Activated CD4-positive, CD25-positive, alpha-beta regulatory T cell treated with anti-CD3 and anti-CD28 coated beads, Interleukin-2, amount 50 U/mL, for 16 hours (primary cell): Measurements from ENCODE around the gene FANCC.

Experiments
- DNase-seq: peaks from one replicate; pipeline ENCODE4 v3.0.0-alpha.2; 2020; ENCODE audit warnings: low read depth, low spot score

Gene FANCC

GRCh38 chr9:95102572-95102971, 214.9 kb downstream of the FANCC start:
- DNase-seq: no peak

DNA sequence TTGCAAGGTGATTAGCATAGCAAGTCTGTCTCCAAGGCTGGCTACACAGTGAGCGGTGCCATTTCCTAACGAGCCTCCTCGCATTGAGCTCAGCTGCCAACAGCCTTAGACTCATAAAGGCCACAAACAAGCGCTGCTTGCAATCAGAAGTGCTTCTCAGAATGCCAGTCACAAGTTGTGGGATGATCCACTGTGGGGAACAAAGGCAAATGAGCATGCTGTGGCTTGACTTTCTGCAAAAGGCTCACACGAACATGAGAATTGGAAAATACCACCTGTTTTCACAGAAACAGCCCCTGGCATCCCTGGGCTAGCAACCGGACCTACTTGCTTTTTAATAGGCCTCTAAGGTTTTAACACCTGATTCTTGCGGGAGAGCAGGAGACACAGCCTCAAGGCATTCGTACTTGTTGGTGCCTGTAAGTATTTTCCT, 215.5 kb downstream of the FANCC start:
- DNase-seq: no peak

DNA sequence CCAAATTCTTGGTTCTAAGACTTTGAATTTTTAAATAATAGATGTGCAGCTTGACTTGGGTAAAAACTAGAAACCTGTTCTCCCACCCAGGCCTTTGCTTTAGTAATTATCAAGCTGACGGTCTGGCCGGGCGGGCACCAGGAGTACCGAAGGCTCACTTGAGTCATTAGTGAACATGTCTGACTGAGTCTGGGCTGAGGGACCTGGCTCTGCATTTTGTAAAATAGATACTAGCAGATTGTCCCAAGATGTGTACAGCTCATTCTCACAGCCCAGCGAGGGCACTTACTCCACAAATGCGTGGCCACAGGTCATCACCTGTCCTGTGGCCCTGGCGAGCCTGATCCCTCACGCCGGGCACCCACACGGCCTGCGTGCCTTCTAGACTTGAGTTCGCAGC, 216.2 kb downstream of the FANCC start:
- DNase-seq: no peak

DNA sequence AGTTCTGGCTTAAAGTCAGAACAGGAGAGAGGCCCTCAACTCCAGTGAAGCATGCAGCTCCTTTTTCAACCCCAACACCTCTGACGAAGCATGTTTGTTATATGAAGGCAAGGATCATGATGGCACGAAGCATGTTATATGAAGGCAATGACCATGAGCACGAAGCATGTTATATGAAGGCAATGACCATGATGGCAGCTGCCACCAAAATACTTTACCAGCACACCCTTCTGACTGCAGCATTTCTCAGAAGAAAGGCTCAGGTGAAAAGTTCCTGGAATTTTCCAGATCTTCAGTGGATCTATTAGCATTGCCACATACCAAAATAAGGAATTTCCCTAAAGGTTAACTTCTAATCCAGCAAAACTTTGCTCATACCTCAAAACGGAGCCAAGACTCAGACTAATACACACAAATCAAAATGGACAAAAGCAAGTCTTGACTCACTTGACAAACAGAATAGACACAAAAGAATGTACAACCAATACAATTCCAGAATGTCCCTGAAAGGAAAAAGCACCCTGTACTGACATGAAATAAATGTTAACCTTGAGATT, 217.4 kb downstream of the FANCC start:
- DNase-seq: no peak

- DNase-seq: no peak
Measured at GRCh38 chr9:95099321-95100070, 218.0 kb downstream of the FANCC start.

- DNase-seq: no peak
Measured at GRCh38 chr9:95098391-95098921, 219.1 kb downstream of the FANCC start.

DNA sequence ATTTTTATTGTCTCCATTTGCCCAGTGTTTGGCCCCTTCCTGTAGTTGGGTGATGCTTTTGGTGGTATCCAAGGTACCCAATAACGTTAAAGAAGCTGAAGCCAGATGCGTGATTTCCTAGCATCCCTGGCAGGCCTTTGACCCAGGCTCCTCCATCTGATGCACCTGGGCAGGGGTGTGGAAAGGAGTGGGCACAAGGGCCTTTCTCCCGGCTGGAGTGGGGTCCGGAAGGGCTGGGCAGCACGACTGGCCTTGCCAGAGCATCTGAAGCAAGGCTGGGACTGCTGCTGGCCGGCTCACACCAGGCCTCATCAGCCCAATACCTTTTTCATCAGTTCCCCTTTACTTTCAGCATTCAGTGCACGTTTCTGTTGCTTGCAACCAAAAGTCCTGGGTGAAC, 220.2 kb downstream of the FANCC start:
- DNase-seq: no peak

DNA sequence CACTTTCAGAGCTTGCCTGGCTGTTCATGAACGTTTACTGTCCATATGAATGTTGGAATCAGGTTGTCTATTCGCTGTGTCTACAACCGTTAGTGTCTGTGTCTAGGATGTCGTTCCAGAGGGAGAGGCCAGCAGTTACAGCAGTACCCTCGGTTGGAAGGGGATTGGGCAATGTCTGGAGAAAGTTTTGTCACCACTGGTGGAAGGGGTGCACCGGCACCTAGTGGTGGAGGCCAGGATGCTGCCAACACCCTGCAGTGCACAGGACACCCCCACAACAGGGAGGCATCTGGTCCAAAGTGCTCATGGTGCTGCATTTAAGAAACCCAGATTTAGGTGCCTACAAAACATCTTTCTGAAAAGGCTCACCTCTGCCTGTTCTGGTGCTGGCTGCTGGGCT, 220.7 kb downstream of the FANCC start:
- no peak for DNase-seq

- DNase-seq: no peak
Measured at GRCh38 chr9:95096381-95096780, 221.1 kb downstream of the FANCC start.

- DNase-seq: no peak
Measured at GRCh38 chr9:95095641-95096355, 221.7 kb downstream of the FANCC start.

GRCh38 chr9:95094002-95094401, 223.5 kb downstream of the FANCC start:
- DNase-seq: no peak

DNA sequence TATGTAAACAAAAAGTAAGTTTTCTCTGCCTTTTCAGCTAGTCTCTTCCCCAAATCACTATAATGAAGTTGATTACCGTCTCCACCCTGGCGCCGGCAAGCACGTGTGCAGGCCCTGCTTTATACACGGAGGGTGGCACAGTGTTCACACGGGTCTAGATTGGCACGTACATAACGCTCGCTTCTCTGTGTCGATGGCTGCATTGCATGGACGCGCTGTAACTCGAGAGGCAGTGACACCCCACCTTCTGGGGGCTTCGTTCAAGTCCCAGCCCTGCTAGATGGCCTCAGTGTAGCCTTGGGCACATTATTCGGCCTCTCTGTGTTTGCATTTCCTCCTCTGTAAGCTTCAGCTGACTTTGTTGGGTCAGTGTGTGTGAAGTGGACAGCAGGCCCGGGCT, 223.9 kb downstream of the FANCC start:
- no peak for DNase-seq

DNA sequence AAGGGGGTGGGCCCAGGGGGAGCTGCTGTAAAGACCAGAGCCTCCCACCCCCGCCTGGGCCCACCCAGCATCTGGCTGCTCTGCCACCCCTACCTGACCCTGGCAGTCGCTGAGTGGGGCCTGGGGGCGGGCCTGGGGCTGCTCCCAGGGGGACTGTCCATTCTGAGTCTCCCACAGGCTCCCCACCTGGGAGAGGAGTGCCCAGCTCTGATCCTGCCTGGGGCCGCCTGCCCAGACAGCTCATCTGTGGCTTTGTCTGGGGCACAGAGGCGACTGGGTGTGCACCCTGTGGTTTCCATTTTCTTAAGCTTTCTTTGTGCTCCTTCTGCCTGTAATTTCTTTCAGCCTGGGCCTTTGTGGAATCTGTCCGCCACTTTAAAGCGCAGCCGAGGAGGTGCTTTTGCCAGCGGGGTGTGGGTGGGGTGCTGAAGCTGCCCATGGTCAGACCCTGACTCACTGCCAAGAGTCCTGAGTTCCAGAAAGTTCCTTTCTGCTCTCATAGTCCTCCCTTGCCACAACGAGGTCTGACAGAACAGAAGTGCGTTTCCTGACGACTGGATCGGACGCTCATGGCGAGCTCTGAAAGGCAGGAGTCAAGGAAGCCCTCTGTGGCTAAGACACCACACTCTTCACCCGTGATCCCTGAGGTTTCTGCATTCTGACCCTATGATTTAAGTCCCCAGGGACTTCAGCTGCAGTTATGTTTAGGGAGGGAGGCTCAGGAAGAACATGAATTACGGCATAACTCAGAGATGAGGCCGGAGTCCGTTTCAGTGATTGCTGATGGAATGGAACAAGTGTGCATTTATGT, 225.0 kb downstream of the FANCC start:
- DNase-seq: no peak

DNA sequence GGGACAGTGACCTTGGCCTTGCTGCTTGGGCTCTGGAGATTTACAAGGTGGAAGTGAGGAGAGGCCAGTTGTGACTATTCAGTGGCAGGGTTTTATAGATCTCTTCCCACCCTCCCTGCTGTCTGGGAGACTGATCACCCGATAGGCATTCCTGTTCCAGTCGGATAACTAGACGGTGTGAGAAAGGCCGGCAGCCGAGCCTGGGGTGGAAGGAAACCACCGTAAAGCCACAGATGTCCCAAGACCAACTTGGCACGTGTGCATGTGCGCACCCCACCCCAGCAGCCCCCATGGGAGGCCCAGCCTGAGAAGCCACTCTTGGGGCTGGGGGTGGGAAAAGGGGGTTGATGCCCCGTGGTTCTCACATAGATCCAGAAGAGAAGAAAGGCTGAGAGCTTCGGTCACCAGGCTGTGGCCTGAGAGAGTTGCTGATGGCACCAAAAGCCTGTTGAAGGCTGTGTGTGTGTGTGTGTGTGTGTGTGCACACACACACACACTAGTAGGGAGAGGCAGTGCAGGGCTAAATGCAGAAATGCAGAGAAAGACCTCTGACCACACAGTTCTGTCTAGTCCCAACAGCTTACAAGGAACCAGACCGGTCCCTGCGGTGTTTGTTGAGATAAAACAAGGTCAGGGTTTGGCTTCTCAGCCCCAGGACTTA, 225.8 kb downstream of the FANCC start:
- no peak for DNase-seq

DNA sequence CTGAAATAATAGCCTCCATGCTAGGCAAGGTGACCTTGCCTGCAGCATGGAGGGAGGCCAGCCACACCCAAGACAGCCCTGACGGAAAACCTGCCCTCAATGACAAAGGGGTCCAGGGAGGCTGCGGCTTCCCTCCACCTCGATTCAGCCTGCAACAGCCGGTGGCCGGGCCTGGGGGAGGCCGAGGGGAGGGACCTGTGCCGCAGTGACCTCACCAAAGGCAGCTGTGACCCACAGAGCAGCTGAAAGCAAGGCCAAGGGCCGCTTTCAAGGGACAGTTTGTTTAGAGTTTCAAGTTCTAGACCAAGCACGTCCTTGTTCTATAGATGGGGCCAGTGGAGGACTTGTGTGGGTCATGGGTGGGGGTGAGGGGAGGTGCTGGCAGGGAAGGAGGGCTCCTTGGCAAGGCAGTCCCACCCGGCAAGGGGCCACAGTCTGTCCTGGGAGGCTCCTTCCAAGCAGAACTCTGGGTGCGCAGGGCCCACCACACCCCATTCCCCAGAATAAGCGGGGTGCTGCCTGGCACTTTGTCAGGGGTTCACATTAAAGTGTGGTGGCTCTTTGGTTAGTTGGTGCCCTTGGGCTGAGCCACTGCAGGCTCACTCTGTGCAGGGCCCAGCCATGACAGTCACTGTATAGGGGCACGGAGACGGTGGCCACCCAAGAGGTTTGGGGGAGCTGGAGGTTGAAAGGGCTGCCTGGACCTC, 226.5 kb downstream of the FANCC start:
- no peak for DNase-seq

- no peak for DNase-seq
Measured at GRCh38 chr9:95090023-95090791, 227.3 kb downstream of the FANCC start.

DNA sequence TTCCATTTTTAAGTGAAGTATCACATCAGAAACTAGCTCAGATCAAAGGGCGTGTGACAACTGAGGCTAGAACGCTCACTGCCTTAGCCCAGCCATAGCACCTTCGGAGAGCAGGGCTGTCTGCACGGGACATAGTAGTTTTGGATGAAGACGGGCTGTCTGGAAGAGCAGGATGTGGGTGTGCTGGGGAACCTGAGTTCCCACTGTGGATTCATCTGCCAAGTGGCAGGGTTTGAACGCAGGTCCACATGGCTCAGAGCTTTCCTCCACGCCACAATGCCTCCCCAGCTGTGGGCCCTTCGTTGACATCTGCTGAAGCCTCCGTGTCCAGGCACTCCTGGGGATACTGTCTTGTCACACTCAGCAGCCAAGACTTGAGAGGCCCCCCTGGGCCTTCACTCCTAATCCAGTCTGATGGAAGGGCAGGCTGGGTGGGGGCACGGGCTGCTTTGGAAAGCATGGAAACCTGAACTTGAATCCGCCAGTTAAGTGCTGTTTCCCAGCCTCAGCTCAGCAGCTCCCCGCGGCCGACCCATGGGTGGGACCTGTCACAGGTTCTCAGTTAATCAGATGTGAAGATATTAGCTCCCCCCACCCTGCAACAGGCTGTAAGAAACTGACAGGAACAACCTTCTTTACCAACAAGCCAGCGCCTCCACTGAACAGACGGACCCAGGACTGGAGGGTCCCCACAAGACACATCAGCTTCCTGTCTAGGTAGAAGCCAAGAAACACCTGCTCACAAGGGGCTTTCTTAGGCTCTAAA, 228.1 kb downstream of the FANCC start:
- DNase-seq: no peak

DNA sequence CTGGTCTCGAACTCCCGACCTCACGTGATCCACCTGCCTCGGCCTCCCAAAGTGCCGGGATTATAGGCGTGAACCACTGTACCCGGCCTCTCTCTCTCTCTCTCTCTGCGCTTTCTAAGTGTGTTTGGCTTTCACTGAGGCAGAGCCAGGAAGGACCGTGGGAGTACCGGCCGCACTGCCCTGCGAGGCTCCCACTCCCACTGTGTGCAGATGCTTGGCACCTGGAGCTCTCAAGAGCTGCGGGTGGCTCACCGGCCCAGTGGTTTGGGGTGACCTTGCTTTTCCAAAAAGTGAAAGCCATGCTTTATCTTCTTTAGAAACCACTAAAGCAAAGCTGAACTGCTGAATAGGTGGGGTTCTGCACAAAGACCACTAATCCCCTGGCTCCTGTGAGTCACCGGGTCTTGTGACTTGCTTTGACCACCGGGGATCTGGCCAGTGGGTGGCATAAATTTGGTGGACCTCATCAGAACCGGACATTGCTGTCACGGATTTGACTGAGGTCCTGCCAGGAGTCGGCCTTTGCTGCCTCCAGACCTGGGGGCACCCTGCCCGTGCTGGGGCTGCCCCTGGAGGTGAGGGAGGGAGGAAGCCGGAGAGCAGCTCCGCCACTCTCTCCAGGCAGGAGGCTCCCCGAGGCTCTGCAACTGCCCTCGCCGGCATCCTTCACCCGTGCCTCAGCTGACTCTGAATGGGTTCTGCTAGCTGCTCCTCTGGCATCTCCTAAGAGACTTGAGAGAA, 228.9 kb downstream of the FANCC start:
- DNase-seq: no peak
